Breast epithelium (tissue), 3 donors: ENCODE data around the gene LCP1.

Source experiments
- CTCF ChIP-seq, 3 donors: fragments of 450-650 bp; IDR thresholded peaks; one replicate each; pipeline ENCODE4 v1.5.1; 2016 to 2017; ENCODE audit warnings: antibody characterized with exemption in 3 of 3, mild to moderate bottlenecking in 3 of 3, moderate library complexity in 3 of 3
- POLR2A ChIP-seq: fragments of 450-650 bp; IDR thresholded peaks from one replicate; pipeline ENCODE4 v1.6.1; 2016; ENCODE audit warnings: antibody characterized with exemption, mild to moderate bottlenecking, moderate library complexity

DNA sequence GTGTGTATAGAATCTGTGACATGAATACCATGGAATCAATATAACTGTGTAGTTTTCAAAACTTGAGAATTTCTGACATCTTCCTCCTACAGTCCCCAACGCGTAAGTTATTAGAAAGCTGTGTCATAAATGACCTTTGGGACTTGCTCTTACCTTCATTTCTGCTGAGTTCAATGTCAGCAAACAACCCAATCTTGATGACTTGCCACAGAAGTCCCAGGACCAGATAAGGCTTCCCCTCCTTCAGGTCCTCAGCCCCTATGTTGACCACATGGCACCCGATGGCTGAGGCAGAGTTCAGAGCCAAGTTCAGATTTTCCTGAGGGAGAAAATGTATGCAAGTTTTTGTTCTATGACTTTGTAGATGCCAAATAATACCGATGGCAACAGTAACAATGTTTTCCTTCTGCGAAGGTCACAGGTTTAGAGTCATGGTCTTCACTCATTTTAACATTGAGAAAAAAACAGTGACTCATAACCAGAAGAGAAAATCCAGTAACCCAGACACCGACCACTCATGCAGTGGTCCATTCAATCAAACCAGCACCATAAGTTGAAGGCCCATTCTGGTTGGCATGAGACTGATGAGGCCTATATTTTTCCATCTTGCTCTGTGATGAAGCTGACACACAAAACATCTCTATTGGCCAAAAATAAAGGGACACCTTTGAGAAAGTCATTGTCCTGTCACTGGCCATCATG lies 29.2 kb downstream of the LCP1 start:
- TF ChIP-seq CTCF (IDR thresholded peaks at IDR 0.05) (no peak), POLR2A (no peak)
